C4-2B (cell line): ENCODE data around the gene GMNN.

Source experiments
- ZFX ChIP-seq: fragments of 450-650 bp; IDR thresholded peaks from 2 replicates; pipeline ENCODE4 v1.6.1; 2017
- TF ChIP-seq, protein P1 (sequence below): fragments of 450-650 bp; conservative IDR thresholded peaks from 2 replicates; pipeline ENCODE4 v1.5.1; 2017; ENCODE audit warnings: mild to moderate bottlenecking

DNA sequence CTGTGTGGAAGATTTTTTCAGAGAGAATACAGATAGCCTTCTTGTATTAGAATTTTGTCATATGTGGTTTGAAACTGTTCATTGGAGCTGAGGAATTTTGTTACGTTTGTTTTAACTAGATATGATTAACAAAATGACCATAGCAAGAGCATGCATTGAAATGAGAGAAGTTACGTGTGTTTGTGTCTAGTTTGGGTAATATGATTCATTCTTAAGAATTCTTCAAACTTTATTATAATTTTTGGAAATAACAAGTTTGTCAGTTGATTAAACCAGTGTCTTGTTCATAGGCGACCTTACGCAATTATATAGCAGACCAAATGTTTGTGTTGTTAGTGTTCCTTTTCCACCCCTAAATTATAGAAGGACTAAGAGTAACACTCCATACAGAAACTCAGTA, 5.5 kb downstream of the GMNN start:
- TF ChIP-seq, protein P1, sequence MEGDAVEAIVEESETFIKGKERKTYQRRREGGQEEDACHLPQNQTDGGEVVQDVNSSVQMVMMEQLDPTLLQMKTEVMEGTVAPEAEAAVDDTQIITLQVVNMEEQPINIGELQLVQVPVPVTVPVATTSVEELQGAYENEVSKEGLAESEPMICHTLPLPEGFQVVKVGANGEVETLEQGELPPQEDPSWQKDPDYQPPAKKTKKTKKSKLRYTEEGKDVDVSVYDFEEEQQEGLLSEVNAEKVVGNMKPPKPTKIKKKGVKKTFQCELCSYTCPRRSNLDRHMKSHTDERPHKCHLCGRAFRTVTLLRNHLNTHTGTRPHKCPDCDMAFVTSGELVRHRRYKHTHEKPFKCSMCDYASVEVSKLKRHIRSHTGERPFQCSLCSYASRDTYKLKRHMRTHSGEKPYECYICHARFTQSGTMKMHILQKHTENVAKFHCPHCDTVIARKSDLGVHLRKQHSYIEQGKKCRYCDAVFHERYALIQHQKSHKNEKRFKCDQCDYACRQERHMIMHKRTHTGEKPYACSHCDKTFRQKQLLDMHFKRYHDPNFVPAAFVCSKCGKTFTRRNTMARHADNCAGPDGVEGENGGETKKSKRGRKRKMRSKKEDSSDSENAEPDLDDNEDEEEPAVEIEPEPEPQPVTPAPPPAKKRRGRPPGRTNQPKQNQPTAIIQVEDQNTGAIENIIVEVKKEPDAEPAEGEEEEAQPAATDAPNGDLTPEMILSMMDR = no peak
- TF ChIP-seq ZFX = no peak
